Left ventricle myocardium inferior (tissue), 1 donor: ENCODE measurements around the gene SLC39A11. TPM values are rescaled to one million over a fixed set of nuclear protein-coding genes. Genes with fewer than 3 reads are reported as not detected.
A peak's percentile ranks its signal among the peaks of the same experiment; 100 is the strongest.
"Not testable (repeated sequence)": the region's sequence is repeated elsewhere in the genome, so short reads cannot be mapped to it uniquely, and the experiment has no call there.

Experiments used
- DNase-seq: peaks from one replicate; pipeline ENCODE4 v3.0.0-alpha.2; 2020
- H3K27ac ChIP-seq: fragments of 200-600 bp; replicated peaks from 2 replicates; pipeline ENCODE4 v1.8.0; 2021
- H3K27me3 ChIP-seq: fragments of 200-600 bp; 2 replicates; pipeline ENCODE4 v1.8.0; 2021; ENCODE audit warnings: low read depth
- H3K36me3 ChIP-seq: fragments of 200-600 bp; 2 replicates; pipeline ENCODE4 v1.8.0; 2021
- H3K4me1 ChIP-seq: fragments of 200-600 bp; 2 replicates; pipeline ENCODE4 v1.8.0; 2021
- H3K4me3 ChIP-seq: fragments of 200-600 bp; 2 replicates; pipeline ENCODE4 v1.8.0; 2021; ENCODE audit warnings: mild to moderate bottlenecking, moderate library complexity
- H3K9me3 ChIP-seq: fragments of 200-600 bp; replicated peaks from 2 replicates; pipeline ENCODE4 v1.8.0; 2021
- intact Hi-C: fragments of 100-400 bp; cut with micrococcal nuclease; formaldehyde crosslinking; loops from one replicate; pipeline ENCODE4 v1.11.0; 2022
- total RNA-seq: library from RNA; stranded (reverse); fragmentation: NEBNext Ultra II Directional; extraction: Animal tissue kit (Norgen Biotek cat#: 25700); gene quantifications from one replicate; pipeline ENCODE4 v1.2.1, GENCODE V29; 2021
- TF ChIP-seq, protein P1 (sequence below): fragments of 200-600 bp; IDR thresholded peaks from 2 replicates; pipeline ENCODE4 v1.8.0; 2021; ENCODE audit warnings: antibody characterized with exemption, mild to moderate bottlenecking, borderline replicate concordance
- donor health status: DM: no; HTN: yes; CAD: no; lungs with severe emphysema.

Gene SLC39A11
- total RNA-seq, 1 donor from 2014 or later: 6.4 TPM

DNA sequence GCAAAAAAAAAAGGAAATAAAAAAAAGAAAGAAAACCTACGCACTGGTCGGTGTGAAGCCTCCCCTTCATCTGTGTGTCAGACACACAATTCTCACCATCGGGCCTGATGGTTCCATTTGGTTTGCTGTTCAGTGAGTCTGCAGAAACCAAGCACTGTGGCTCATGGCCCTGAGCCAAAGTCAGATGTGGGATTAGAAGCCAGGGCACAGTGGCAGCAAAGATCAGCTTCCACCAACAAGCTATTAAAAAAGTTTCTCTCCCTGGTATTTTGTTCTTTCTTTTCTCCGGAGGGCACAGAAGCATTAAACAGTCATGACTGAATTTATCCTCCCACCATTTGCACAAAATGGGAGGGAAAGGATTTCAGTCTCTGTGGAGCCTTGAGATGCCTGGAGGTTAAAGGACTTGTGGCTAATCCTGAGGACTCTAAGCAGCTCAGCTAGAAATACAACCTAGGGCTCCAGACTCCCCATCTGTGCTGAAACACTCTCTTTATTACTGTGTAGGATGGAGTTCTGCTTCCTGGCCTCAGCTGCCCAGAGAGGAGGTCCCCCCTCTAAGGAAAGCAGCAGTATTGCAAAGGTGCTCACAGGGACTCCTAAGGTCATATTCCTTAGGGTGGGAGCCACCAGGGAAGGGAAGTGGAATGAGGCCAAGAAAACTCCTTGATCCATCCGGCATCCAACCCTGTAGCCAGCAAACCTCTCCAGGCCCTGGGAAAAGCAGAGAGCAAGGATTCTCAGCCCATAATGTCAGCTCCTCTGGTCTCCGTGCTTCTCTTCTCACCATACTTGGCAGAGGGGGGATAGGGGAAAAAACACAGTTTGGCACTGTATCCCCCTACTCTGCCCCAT is 28.2 kb downstream of the SLC39A11 start:
- Histone ChIP-seq H3K4me3 (no peak overlapping the region), H3K27ac (peak overlapping the region; percentile 62), H3K27me3 (no peaks in the 10 kb centered on the region), H3K9me3 (no peaks in the 10 kb centered on the region), H3K4me1 (peaks cover 15% of the 10 kb centered on the region), H3K36me3 (no peaks in the 10 kb centered on the region)
- intact Hi-C loops: no loop called here
- no peak for DNase-seq
- TF ChIP-seq, protein P1, sequence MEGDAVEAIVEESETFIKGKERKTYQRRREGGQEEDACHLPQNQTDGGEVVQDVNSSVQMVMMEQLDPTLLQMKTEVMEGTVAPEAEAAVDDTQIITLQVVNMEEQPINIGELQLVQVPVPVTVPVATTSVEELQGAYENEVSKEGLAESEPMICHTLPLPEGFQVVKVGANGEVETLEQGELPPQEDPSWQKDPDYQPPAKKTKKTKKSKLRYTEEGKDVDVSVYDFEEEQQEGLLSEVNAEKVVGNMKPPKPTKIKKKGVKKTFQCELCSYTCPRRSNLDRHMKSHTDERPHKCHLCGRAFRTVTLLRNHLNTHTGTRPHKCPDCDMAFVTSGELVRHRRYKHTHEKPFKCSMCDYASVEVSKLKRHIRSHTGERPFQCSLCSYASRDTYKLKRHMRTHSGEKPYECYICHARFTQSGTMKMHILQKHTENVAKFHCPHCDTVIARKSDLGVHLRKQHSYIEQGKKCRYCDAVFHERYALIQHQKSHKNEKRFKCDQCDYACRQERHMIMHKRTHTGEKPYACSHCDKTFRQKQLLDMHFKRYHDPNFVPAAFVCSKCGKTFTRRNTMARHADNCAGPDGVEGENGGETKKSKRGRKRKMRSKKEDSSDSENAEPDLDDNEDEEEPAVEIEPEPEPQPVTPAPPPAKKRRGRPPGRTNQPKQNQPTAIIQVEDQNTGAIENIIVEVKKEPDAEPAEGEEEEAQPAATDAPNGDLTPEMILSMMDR: no peak

DNA sequence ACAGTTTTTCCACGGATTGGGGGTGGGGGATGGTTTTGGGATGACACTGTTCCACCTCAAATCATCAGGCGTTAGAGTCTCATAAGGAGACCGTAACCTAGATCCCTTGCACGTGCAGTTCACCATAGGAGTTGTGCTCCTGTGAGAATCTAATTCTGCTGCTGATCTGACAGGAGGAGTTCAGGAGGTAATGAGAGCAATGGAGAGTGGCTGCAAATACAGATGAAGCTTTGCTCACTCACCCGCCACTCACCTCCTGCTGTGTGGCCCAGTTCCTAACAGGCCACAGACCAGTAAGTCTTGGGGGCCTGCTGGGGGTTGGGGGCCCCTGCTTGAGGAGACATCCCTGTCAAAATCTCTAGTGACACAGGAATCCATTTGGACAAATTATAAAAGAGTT is 29.8 kb downstream of the SLC39A11 start:
- Histone ChIP-seq H3K36me3 (no peaks in the 10 kb centered on the region), H3K4me1 (peaks cover 22% of the 10 kb centered on the region), H3K4me3 (no peak overlapping the region), H3K27me3 (no peaks in the 10 kb centered on the region), H3K9me3 (no peaks in the 10 kb centered on the region), H3K27ac (no peak overlapping the region)
- TF ChIP-seq, protein P1: no peak
- no peak for DNase-seq
- intact Hi-C loops: no loop called here

DNA sequence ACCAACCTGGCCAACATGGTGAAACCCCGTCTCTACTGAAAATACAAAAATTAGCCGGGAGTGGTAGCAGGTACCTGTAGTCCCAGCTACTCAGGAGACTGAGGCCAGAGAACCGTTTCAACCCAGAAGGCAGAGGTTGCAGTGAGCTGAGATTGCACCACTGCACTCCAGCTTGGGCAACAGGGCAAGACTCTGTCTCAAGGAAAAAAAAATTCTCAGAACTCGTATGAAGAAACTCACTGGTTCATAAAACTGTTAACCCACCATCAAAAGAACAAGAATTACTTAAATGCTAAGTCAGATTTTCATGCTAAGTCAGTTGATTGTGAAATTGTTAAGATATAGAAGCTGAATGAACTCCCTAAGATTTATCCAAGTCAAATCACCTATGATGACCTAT is 31.3 kb downstream of the SLC39A11 start:
- no peak overlapping the region for H3K27ac ChIP-seq
- no peaks in the 10 kb centered on the region for H3K27me3 ChIP-seq
- H3K4me1 ChIP-seq: peaks cover 27% of the 10 kb centered on the region
- DNase-seq: no peak
- no peak overlapping the region for H3K4me3 ChIP-seq
- H3K36me3 ChIP-seq: no peaks in the 10 kb centered on the region
- TF ChIP-seq, protein P1: no peak
- no peaks in the 10 kb centered on the region for H3K9me3 ChIP-seq
- intact Hi-C loops: no loop called here

DNA sequence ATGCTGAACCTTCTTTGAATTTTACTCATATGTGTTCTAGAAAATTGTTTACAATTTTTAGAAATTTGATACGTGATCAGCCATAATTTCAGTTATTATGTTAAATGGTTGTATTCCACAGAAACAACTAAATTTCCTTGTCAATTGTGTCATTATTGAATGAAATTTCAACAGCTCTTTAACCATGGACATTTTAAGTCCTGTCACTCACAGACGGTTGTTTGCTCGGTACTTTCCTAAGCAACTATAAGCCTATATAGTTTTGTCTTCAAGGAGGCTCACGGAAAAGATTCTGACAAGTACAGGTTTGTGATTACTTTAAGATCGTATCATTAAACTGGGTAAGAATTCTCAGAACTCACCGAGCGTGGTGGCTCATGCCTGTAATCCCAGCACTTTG is 31.8 kb downstream of the SLC39A11 start:
- Histone ChIP-seq H3K36me3 (no peaks in the 10 kb centered on the region), H3K4me3 (no peak overlapping the region), H3K4me1 (peaks cover 27% of the 10 kb centered on the region), H3K27me3 (no peaks in the 10 kb centered on the region), H3K9me3 (no peaks in the 10 kb centered on the region), H3K27ac (no peak overlapping the region)
- TF ChIP-seq, protein P1: no peak
- no peak for DNase-seq
- intact Hi-C loops: no loop called here

DNA sequence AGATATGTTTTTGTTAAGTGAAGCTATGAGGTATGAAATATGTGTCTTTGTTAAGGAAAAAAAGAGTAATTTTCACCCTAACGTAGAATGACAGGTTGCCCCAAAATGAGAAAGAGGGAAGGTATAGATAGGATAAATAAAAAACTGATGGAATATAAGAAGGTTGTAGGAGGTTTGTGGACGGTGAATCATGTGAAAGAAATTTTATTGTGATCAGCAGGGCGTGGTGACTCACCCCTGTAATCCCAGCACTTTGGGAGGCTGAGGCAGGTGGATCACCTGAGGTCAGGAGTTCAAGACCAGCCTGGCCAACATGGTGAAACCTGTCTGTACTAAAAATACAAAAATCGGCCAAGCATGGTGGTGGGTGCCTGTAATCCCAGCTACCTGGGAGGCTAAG is 32.8 kb downstream of the SLC39A11 start:
- H3K27me3 ChIP-seq, H3K9me3 ChIP-seq, H3K4me3 ChIP-seq, DNase-seq, H3K27ac ChIP-seq, intact Hi-C loops, H3K36me3 ChIP-seq: not testable (repeated sequence)
- H3K4me1 ChIP-seq: peaks cover 21% of the 10 kb centered on the region

DNA sequence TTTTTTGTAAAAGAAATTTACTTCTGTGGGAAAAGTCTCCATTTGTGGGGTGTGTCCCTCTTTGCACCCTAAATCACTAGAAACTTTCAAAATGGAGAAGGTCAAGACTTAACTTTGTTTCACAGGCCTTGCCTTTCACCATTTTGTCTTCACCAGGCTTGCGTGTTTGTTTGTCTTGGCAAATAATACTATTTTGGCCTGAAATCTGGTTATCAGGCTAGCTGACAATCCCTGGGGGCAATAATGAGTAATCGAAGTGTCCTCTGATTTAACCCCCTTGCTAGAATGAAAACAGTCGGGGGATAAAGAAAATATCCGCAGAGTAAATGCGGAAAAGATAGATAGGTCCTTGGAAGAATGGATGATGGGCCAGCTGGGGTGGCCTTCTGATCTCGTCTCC is 34.5 kb downstream of the SLC39A11 start:
- TF ChIP-seq, protein P1: no peak
- no peak overlapping the region for H3K4me3 ChIP-seq
- peak overlapping the region; percentile 61 for H3K27ac ChIP-seq
- no peaks in the 10 kb centered on the region for H3K27me3 ChIP-seq
- intact Hi-C loops: no loop called here
- no peak for DNase-seq
- H3K4me1 ChIP-seq: peaks cover 12% of the 10 kb centered on the region
- H3K9me3 ChIP-seq: no peaks in the 10 kb centered on the region
- no peaks in the 10 kb centered on the region for H3K36me3 ChIP-seq
